Neural cell (in vitro differentiated cells): ENCODE results near the gene TADA2B. TPM values are rescaled to one million over a fixed set of nuclear protein-coding genes. Genes with fewer than 3 reads are reported as not detected.

Experiments used
- H2AFZ ChIP-seq: fragments of 200-600, 300-800 bp; sonication (generic), shearing (Covaris generic); 2 replicates; pipeline ENCODE4 v1.6.0; 2014; ENCODE audit warnings: low read depth, mild to moderate bottlenecking, antibody characterized with exemption, low read length, moderate library complexity
- H3F3A ChIP-seq: fragments of 200-600 bp; shearing (Covaris generic); 2 replicates; pipeline ENCODE4 v1.6.1; 2016; ENCODE audit warnings: mild to moderate bottlenecking, moderate library complexity, mixed read lengths, antibody characterized with exemption, low read length; ENCODE audit not compliant: insufficient read depth, poor library complexity, severe bottlenecking
- H3K27ac ChIP-seq: fragments of 200-600, 300-800 bp; sonication (generic), shearing (Covaris generic); 2 replicates; pipeline ENCODE4 v1.5.1; 2014; ENCODE audit warnings: mild to moderate bottlenecking, low read length, moderate library complexity
- H3K27me3 ChIP-seq: fragments of 300-800, 200-600 bp; sonication (generic), shearing (Covaris generic); 2 replicates; pipeline ENCODE4 v1.6.0; 2014; ENCODE audit warnings: mild to moderate bottlenecking, low read depth, low read length, moderate library complexity; ENCODE audit not compliant: insufficient read depth
- H3K36me3 ChIP-seq: fragments of 300-800, 200-600 bp; sonication (generic), shearing (Covaris generic); 2 replicates; pipeline ENCODE4 v1.5.1; 2014; ENCODE audit warnings: mild to moderate bottlenecking, antibody characterized with exemption, low read length, moderate library complexity; ENCODE audit not compliant: insufficient read depth
- H3K4me2 ChIP-seq: fragments of 300-800, 200-600 bp; sonication (generic), shearing (Covaris generic); 2 replicates; pipeline ENCODE4 v1.6.0; 2014; ENCODE audit warnings: mild to moderate bottlenecking, low read length
- H3K4me3 ChIP-seq: fragments of 300-800, 200-600 bp; sonication (generic), shearing (Covaris generic); 2 replicates; pipeline ENCODE4 v1.5.1; 2014; ENCODE audit warnings: mild to moderate bottlenecking, low read length, moderate library complexity
- H3K79me2 ChIP-seq: fragments of 200-600 bp; shearing (Covaris generic); replicated peaks from 2 replicates; pipeline ENCODE4 v1.6.0; 2014; ENCODE audit warnings: mild to moderate bottlenecking, low read length, moderate library complexity; ENCODE audit not compliant: insufficient read depth
- H3K9ac ChIP-seq: fragments of 300-800, 200-600 bp; sonication (generic), shearing (Covaris generic); 2 replicates; pipeline ENCODE4 v1.6.1; 2016; ENCODE audit warnings: mild to moderate bottlenecking, low read length, mixed read lengths
- H3K9me2 ChIP-seq: fragments of 200-600 bp; shearing (Covaris generic); 2 replicates; pipeline ENCODE4 v1.6.1; 2016; ENCODE audit warnings: mild to moderate bottlenecking, low read length, mixed read lengths; ENCODE audit not compliant: insufficient read depth
- H3K9me3 ChIP-seq: fragments of 200-600, 300-800 bp; sonication (generic), shearing (Covaris generic); 2 replicates; pipeline ENCODE4 v1.6.1; 2016; ENCODE audit warnings: mild to moderate bottlenecking, mixed run types, low read length, moderate library complexity, mixed read lengths
- H4K20me1 ChIP-seq: fragments of 200-600 bp; shearing (Covaris generic); 2 replicates; pipeline ENCODE4 v1.6.1; 2016; ENCODE audit warnings: mild to moderate bottlenecking, mixed run types; ENCODE audit not compliant: insufficient read depth
- CTCF ChIP-seq: fragments of 450-650 bp; IDR thresholded peaks from 2 replicates; pipeline ENCODE4 v1.5.1; 2014; ENCODE audit warnings: antibody characterized with exemption, mild to moderate bottlenecking, moderate library complexity; ENCODE audit not compliant: poor library complexity, severe bottlenecking
- EP300 ChIP-seq: fragments of 450-650 bp; conservative IDR thresholded peaks from 2 replicates; pipeline ENCODE4 v1.6.1; 2014; ENCODE audit warnings: antibody characterized with exemption, mild to moderate bottlenecking, moderate library complexity; ENCODE audit not compliant: poor library complexity, severe bottlenecking
- EZH2 ChIP-seq: fragments of 200-600, 300-800 bp; shearing (Covaris generic), sonication (generic); IDR thresholded peaks from 2 replicates; pipeline ENCODE4 v1.6.1; 2014; ENCODE audit warnings: antibody characterized with exemption, low read length, borderline replicate concordance, mild to moderate bottlenecking; ENCODE audit not compliant: insufficient read depth, poor library complexity, severe bottlenecking
- MXI1 ChIP-seq: fragments of 450-650 bp; conservative IDR thresholded peaks from 2 replicates; pipeline ENCODE4 v1.6.1; 2014; ENCODE audit warnings: antibody characterized with exemption, mild to moderate bottlenecking; ENCODE audit not compliant: poor library complexity, severe bottlenecking
- POLR2AphosphoS5 ChIP-seq: IDR thresholded peaks from 2 replicates; pipeline ENCODE4 v1.6.1; 2012
- RAD21 ChIP-seq: fragments of 450-650 bp; conservative IDR thresholded peaks from 2 replicates; pipeline ENCODE4 v1.6.1; 2014; ENCODE audit warnings: antibody characterized with exemption, mild to moderate bottlenecking, moderate library complexity
- REST ChIP-seq: IDR thresholded peaks from 2 replicates; pipeline ENCODE4 v1.6.1; 2012; ENCODE audit warnings: borderline replicate concordance
- SMC3 ChIP-seq: fragments of 450-650 bp; conservative IDR thresholded peaks from 2 replicates; pipeline ENCODE4 v1.6.1; 2014; ENCODE audit warnings: antibody characterized with exemption, mild to moderate bottlenecking, moderate library complexity; ENCODE audit not compliant: poor library complexity
- TAF1 ChIP-seq: IDR thresholded peaks from 2 replicates; pipeline ENCODE4 v1.6.1; 2012; ENCODE audit warnings: low read depth
- polyA plus RNA-seq: library from polyadenylated mRNA; depleted of rRNA; stranded (reverse); fragments of >200 nt; gene quantifications from 2 replicates; pipeline ENCODE4 v1.2.3, GENCODE V29; 2014

TADA2B gene
- polyA plus RNA-seq, 1 donor from 2014 or later, result 13.9 TPM

DNA sequence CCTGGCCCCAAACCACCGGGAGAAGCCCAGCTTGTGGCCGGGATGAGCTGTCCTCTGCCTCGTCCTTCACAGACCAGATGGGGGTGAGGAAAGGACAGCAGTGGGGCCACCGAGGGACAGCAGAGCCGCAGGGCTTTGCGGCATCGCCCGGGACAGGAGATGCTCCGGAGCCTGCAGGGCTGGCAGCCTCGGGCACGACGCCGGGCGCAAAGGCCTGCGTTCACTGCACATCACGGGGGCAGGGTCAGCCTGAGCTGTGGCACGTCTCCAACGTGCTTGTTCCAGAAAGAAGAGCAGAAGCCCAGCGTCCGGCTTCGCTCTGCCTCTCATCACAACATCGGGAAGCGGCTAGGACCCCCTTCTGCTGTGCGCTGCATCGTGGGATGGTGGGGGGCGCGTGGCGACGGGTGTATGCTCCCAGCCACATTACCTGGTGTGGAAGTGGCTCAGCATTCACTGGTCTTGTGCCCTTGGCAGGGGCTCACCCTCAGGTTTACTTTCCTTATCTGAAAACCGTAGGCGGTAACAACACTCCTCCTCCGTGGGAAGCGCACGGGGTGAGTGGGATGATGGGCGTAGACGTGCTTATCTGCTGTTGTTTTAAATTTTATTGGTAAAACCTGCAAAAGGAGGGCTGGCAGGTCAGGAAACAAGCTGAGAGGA, 7.4 kb downstream of the TADA2B start:
- no peaks in the 10 kb centered on the region for H4K20me1 ChIP-seq
- H3F3A ChIP-seq, result no peaks in the 10 kb centered on the region
- peaks cover 4% of the 10 kb centered on the region for H3K36me3 ChIP-seq
- TF ChIP-seq SMC3 (no peak), TAF1 (no peak), REST (no peak)
- no peaks in the 10 kb centered on the region for H3K27me3 ChIP-seq
- no peak overlapping the region for H2AFZ ChIP-seq
- H3K9me3 ChIP-seq, result no peaks in the 10 kb centered on the region
- H3K79me2 ChIP-seq, result peaks cover 25% of the 10 kb centered on the region
- no peak overlapping the region for H3K4me3 ChIP-seq
- no peak overlapping the region for H3K4me2 ChIP-seq
- H3K9ac ChIP-seq, result no peak overlapping the region
- H3K27ac ChIP-seq, result no peak overlapping the region
- H3K9me2 ChIP-seq, result no peaks in the 10 kb centered on the region

GRCh38 chr4:7051144-7051495, 7.9 kb downstream of the TADA2B start:
- H3K4me2 ChIP-seq, result no peak overlapping the region
- H3K9me2 ChIP-seq, result no peaks in the 10 kb centered on the region
- H3K4me3 ChIP-seq, result no peak overlapping the region
- no peak overlapping the region for H3K27ac ChIP-seq
- H3K79me2 ChIP-seq, result peaks cover 20% of the 10 kb centered on the region
- no peak for TF ChIP-seq REST
- TF ChIP-seq TAF1, result no peak
- TF ChIP-seq POLR2AphosphoS5, result no peak
- TF ChIP-seq MXI1, result no peak
- TF ChIP-seq SMC3, result no peak
- no peak for TF ChIP-seq EZH2
- no peak for TF ChIP-seq EP300
- TF ChIP-seq CTCF, result no peak
- TF ChIP-seq RAD21, result no peak
- no peaks in the 10 kb centered on the region for H3F3A ChIP-seq
- H3K9ac ChIP-seq, result no peak overlapping the region
- H3K9me3 ChIP-seq, result no peaks in the 10 kb centered on the region
- H3K36me3 ChIP-seq, result peaks cover 9% of the 10 kb centered on the region
- no peak overlapping the region for H2AFZ ChIP-seq
- H3K27me3 ChIP-seq, result no peaks in the 10 kb centered on the region
- no peaks in the 10 kb centered on the region for H4K20me1 ChIP-seq
